NCI-H345 treated with DMSO at 0.1 percent for 48 hours (cell line): Measurements from ENCODE around the gene KCNIP3.

Source experiments
- DNase-seq: peaks from one replicate; lab custom pipeline; 2025; ENCODE audit not compliant: unreplicated experiment; lab: John Stamatoyannopoulos, UW

Gene KCNIP3

DNA sequence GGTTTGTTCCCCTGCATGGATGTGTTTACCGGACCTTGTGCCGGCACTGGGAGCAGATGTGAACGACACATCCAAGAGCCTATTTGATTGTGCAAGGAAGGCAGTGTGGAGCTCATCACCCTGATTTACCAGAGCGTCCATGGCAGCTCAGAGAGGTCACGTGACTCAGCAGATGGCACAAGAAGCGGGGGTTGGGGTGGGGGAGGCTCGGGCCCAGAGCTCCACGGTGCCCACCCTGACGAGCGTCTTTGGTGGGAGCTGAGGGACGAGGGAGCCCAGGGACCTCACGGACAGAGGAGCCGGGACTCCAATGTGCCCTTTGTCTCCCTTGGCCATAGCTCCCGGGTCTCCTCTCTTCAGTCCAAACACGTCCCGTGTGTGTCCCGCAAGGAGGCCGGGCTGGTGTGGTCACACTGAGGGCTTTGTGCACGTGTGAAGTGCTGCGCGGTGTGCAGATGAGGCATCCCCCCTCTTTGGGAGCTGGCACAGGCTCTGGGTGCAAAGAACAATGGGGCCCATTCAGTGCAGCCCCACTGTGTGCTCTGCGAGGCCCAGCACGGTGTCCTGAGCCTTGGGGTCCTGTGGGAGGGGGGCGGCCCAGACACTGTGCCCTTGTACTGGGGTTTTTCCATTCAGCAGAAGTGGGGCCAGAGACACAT, 15.5 kb downstream of the KCNIP3 start:
- DNase-seq, result no peak

DNA sequence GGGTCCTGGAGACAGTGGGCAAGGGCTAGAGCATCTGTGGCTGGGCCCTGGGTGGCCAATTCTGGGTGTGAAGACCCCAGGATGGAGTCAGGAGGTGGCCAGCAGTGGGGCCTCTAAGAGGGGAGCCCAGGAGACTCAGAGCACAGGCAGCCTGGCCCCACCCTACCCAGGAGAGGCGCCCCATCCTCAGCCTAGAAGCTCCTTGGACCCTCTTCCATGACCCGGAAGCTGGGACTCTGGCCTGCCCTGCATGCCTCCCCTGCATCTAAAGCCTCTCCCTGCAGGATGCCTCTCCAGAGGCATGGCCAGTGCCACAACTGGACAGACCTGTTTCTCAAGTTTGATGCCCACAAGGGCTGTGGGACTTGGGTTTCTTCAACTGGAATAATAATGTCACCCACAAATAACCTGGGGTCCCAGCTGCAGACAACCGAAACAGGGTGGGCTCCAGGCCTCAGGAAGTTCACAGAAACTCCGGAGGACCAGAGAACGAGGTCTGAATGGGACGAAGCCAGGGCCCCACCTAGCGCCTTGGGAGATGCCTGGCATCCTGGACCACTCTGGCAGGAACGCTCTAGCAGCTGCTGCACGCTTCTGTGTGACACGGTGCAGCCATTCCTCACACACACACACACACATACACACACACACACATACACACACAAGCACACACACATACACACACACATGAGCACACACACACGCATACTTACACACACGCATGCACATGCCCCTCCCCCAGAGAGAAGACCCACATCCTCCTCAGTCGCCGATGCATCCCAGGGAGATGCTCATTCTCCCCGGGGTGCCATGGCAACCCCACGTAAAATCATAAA, 16.4 kb downstream of the KCNIP3 start:
- no peak for DNase-seq

DNA sequence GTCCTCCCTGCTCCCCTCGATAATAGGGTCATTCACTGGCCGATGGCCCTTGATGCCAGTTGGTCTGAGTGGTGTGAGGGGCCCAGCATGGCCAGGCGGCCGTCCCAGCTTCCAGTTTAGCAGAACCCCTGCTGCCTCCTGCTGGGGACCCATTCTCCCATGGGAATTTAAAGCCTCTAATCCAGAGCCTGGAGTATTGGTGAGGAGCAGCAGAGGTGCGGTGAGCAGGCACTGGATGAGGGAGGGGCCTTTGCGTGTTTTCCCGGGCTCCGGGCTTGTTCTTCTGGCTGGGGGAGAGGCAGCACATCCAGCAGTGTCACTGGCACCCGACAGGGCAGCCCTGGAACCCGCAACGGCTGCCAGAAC, 17.4 kb downstream of the KCNIP3 start:
- DNase-seq, result no peak

DNA sequence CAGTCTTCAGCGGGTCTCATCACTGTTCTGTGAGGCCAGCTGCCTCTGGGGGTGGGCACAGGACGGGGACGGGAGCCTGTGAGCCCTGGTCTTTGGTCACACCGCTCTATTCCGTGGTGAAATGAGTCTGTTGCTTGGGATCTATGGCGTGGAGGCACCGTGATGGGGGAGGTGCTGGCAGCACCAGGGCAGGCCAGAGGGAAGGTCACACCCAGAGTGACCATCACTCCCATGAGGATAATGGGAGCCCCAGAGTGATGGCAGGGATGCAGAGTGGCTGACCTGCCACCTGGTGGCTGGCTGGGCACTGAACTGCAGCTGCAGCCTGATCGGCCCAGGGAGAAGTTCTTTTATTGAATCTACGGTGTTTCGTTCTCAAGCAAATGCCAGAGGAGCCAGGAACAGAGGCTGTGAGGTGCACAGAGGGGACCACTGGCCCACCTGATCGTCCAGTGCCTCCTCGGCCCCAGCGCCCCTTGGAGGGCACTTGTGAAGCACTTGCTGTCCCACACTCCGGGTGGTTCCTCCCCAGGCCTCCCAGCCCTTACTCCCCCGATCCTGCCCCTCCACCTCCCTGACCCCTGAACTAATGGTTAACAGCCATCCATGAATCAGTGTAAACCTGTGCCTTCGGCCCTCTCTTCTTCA, 17.9 kb downstream of the KCNIP3 start:
- no peak for DNase-seq

DNA sequence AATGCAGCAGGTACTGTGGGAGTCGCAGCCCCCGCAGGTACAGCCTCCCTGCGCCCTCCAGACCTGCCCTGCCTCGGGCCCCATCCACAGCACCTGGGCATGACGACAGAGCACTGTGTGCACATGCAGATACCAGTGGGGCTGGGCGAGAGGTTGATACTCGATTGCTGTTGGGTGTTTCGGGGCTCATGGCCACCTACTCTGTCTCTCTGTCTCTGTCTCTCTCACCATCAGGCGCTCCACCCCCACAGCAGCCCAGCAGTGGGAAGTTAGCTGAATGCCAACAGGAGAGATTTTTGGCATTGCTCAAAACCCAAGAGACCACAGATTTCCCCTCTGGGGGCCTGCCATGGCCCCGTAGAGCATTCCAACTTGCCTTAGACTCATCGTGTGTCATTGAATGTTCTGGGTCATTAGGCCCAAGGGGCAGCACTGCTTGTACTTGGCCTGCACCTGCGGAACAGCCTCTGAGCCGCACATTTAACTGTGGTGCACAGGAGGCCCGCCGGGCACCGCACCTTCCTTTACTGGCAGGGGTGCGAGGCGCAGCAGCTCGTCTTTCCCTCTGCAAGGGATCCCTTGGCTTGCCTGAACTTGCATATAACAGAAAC, 18.8 kb downstream of the KCNIP3 start:
- DNase-seq, result no peak

DNA sequence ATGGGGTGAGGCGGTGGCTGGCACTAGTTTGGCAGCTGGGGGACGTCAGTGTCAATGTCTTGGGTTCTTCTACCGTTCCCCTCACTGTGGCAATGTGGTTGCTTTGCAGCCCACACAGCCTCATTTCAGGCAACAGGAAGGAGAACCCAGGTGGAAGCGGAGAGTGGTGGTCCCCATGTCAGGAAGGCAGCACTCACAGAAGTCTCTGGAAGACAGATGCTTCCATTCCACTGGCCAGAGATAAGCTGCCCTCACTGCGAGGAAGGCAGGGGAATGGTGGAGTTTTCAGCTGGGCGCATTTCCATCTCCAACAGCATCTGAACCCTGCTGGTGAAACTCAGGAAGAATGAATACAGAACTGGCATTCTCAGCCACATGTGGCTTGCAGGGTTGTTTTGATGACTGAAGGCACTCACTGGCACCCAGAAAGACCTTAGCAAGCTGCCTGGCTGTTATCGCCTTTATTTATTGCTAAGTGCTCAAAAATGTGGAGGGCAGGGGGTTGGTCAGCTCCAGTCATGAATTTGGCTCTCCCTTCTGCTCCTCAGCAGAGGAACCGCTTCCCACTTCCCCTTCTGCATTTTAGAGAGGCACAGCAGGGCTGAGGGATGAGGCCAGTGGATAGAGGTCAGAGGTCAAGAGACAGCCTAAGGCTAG, 19.4 kb downstream of the KCNIP3 start:
- DNase-seq, result no peak

DNA sequence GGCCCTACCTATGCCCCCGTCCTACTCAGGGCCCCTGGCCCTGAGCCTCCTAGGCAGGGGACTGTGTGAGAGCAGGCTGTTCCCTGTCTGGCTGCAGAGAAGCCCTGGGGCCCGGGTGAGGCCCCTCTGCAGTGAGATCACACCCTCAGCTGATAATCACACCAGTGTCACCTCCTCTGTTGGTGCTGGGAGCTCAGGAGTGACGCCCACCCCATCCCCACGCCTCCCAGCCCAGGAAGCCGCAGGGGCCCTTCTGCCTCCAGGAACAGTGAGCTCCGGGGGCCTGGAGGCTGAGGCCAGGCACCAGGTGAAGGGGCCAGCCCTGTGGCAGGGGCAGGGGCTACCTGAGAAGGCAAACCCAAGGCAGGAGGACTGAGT, 20.0 kb downstream of the KCNIP3 start:
- DNase-seq, result no peak

DNA sequence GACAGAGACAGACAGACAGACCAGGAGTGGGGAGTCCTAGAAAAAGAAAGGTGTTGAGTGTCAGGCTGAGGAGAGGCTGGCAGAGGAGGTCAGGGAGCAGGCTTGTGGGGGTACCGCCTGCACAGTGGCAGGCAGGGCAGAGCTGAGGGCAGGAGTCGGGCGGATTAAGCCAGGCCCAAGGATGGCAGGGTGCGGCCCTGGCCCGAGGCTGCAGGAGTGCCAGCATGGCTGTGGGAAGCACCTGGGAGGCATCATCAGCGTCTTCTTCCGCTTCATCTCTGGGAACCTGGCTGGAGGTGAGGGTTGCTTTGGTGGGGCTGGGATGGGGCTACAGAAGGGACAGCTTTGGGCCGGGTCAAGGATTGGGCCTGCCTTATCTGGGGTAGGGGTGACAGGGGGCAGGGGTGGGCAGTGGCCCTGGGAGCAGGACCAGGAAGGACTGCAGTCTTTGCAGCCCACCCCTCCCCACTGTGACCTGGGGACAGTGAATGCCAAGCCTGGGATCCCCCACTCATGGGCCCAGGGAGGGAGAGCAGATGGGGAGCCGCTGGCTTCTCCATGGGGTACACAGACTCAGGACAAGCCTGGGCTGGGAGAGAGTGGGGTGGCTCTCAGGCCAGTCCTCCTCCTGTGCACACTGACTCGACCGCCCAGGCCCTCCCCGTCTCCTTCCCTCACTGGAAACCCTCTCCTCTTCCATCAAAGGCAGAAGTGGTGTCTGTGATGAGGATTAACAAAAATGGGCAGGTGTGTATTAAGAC, 20.7 kb downstream of the KCNIP3 start:
- DNase-seq, result no peak

DNA sequence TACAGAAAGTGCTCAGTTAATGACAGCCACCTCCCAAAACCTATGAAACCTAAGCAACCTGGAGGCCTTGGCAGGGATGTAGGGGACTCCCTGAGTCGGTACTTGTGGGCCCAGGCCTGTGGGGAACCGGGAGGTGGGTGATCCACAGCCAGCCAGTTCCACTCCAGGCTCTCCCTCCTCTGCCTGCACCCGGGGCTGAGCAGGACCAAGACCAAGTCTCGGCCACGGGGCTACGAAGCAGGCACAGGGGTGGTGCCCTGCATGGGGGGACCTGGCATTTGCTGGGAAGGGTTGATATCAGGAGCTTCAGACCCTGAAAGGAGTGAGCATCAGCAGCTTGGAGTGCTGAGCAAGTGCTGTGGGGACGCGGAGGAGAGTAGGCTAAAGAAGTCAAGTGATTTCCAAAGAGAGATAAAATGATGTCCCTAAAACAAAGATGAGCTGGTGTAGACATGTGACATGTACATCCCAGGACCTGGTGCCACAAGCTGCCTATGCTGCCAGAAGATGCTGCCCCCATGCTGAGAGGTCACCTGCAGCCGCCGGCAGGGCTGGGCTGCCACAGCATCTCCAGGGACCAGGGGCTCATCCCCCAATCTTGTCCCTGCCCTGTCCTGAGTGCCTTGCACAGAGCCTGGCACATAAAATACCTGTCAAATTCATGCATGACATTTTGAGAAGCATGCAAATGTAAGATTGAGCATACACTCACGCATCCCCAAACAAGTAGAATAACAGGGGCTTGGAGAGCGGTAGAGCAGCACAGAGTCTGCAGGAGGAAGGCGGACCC, 21.5 kb downstream of the KCNIP3 start:
- DNase-seq, result no peak

DNA sequence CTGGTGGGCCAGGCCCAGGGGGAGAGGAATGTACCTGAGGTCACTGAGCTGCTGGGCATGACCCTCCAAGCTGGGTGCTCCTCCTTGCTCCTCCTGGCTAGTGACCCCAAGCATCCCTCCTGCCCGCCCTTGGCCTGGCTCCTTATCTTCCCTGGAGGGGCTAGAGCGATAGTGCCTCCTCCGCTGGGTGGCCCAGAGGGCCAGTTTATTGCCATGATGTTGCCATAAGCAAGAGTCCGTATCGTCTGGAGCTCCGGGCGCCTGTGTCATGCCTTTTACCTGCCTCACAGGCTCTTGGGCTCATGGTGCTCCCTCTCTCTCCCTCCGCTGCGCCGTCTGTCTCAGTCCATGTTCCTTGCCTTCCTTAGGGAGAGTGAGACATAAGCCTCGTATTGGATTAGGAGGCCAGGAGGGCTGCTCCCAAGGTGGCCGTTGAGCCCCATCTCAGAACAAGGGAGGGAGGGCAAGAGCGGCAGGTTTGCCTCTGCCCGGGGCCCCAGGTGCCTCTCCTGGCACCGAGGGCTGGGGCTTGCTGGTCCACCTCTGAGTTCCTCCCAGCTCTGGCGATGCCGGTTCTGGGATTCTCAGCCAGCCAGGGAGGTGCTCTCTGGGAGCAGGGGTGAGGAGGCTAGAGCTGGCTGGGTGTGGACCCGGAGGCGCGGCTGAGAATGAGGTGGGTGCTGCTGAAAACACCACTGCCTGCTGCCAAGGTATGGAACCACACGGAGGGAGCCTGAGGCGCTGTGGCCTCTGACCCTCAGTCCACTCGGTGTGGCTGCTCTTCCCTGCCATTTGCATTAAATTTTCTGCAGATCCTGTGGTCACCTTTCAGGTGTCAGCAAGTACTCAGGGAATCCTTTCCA, 22.6 kb downstream of the KCNIP3 start:
- no peak for DNase-seq

DNA sequence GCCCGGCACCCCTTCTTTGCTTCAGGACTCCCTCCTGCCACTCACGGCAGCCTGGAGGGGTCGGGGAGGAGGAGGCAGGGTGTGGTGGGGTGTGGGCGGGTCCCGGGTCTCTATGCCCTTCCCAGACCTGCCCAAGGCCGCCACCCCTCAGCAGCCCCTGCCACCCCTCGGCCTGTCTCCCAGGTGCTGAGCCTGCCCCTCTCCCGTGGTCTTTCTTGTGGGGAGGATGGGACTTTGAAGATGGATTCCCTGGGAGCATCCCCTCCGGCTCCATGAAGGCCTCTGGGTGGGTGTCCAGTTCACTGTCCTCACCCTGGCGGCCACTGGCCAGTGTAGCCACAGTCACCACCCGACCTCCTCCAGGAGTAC, 23.2 kb downstream of the KCNIP3 start:
- no peak for DNase-seq

DNA sequence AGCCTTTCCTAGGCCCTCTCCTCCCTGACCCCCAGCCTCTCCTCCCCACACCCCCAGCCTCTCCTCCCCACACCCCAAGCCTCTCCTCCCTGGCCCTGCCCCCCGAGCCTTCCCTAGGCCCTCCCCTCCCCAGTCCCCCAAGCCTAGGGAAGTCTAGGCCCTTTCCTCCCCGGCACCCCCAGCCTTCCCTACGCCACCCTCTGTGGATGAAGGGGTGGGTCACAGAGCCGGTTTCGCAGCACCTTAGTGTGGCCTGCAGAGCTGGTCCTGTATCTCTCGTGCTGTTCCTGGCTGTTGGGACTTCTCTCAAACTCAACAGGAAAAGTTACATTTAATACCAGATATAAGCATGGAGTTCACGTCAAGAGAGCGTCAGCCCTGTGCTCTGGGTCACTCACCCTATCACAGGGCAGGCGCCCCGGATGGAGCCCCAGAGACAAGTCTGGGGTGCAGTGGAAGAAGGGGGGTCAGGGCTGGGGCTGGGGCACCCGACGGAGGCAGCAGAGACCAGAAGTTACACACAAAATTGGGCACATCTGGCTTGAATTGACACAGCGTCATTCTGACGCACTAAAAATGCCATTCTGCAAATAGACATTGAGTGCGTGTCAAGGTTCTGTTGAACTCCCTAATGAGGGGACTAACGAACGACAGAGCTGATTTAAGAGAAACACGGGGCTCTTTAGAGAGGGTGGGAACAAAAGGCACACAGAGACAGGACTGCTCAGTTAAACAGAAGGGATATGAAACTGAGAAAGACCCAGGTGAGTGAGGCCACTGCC, 24.0 kb downstream of the KCNIP3 start:
- DNase-seq, result no peak

DNA sequence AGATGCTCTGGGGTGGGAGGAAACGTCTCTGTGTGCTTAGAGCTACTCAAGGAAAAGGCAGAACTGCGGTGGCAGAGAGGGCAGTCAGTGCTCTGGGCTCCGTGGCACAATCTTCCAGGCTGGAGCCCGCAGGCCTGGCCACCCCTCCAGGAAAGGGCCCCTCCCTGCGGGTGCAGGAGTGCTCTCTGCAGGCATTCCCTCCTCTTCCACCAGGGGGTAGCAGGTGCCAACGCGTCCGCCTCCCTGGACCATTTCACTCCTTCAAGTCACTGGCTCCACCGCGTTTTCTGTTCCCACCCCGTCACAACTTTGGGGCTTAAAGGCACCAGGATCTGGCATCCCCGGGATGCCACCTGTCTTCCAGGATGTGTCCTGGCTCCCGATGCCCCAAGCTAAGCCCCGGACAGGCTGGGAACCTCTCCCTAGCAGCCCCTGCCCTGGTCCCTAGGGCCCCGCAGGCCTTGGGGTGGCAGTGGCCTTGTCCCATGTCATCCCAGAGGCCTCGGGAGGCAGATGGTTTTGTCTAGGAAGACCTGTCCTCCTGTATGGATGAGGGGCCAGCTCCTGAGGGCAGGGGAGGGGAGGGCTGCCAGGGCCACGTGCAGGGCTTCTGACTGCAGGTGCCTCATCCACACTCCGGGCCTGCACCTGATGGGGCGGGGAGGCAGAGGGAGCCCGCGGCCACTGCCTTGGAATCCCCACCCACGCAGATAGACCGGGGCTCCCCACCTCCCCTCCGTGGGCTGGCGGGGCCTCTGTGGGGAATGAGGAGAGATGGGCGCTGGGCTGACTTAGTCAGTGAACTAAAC, 26.4 kb downstream of the KCNIP3 start:
- DNase-seq, result peak; percentile 41

DNA sequence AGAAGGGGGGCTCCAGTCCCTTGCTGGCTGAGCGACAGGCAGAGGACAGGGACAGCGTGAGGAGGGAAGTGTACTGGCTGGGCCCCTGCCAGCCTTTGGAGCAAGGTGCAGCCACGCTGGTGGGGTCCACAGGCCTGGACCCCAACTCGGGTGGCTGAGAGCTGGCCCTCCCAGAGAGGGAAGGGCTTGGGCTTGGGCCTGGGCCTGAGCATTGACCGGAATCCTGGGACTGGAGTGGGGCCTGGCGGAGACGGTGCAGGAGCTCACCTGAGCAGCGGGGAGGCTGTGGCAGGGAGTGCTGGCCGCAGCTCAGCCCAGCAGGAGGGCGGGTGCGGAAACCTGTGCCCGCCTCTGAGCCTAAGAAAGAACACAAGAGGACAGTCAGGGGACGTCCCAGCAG, 27.9 kb downstream of the KCNIP3 start:
- DNase-seq, result no peak

DNA sequence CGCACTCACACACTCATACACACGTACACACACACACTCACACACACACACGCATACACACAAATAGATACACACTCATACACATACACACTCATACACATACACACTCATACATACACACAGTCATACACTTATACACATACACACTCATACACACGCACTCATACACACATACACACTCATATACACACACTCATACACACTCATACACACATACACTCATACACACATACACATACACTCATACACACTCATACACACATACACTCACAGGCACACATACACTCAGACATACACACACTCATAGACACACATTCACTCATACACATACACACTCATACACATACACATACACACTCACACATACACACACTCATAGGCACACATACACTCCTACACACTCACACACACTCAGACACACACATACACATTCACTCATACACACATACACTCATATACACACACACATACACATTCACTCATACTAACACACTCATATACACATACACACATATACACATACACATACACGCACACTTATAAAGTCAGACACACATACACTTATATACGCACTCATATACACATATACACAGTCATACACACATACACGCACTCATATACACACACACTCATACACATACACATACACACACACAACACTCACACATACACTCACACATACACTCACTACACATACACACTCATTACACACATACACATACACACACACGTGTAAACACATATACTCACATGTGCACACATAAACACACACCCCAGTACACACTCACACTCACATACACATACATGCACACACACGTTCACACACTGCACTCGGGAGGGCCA, 28.7 kb downstream of the KCNIP3 start:
- DNase-seq, result no peak

DNA sequence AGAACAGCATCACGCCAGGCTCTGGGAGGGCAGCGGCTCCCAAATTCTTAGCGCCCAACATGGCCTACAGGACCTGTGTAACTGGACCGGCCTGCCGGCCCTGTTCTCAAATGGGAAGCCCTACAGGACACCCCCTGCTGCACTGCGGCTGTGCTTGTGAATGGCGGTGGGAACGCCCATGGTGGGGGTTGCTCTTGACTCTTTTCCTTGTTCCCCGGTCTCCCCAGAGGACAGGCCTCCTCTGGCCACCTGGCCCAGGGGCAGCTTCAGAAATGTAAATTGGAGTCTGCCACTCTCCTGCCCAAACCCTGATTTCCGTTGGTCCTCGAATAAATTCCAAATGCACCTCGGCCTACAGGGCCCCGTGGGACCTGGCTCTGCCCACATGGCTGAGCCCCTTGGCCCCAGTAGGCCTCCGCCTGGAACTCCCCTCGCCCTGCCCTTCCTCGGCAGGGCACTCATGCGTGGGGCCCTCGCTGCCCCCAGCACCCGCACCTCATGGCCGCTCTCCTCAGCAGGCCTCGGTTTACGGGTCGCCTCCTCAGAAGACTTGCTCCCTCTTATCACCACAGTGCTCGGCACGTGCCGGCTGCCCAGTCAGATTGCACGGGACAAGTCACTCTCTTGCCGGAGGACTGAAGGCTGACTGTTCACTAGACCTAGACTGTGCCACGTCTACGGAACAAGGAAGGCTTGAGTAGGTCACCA, 29.4 kb downstream of the KCNIP3 start:
- DNase-seq, result no peak
